ENCODE measurements around the gene NLRC3.

Gene NLRC3

DNA sequence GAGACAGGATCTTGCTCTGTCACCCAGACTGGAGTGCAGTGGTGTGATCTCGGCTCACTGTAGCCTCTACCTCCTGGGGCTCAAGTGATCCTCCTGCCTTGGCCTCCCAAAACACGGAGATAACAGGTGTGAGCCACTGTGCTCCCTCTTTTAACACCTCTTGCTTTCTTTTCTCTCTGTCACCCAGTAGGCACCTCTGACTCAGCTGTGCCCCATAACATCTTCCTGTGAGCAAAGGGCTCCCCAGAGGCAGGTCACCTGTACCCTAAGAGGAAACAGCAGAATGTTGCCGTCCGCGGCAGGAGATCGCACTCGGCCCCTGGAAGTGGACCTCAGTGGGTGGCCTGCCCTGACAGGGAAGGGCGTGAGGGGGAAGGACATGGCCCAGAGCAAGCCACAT, 918 bp upstream of the NLRC3 start:
- DNase-seq = no peak

DNA sequence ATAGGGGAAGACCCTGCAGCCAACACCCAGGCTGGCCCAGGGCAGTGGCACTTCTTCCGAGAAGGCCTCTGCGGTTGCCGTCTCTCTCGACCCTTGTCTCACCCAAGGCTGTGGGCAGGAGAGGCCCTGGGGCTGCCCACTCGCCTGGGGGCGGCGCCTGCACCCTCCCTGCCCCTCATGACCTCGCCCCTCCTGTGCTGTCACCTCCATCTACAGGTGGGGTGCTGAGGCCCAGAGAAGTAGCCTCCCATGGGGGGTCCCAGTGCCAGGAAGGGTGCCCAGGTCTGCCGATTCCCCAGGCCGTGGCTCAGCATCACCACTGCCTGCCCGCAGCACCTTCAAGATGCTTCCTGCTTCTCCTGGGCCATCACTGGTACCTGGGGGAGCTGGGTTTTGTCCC, 992 bp downstream of the NLRC3 start:
- no peak for DNase-seq

DNA sequence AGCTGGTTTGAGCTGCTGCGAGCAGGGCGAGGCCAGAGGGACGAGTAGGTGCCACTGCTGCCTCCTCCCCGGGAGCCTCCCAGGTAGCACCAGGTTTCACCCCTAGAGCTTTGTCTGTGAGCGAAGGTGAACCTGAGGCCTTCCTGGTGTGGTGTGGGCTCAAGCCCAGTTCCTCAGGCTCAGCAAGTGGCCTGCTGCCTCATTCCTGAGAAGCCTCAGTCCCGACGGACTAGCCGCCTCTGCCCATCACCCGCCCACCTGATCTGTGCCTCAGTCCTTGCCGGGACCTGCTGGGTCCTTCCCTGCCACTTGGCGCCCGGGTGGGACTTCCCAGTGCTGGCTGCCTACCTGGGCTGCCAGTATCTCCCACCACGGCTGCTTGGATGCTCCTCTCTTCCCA, 1.7 kb downstream of the NLRC3 start:
- DNase-seq = no peak

DNA sequence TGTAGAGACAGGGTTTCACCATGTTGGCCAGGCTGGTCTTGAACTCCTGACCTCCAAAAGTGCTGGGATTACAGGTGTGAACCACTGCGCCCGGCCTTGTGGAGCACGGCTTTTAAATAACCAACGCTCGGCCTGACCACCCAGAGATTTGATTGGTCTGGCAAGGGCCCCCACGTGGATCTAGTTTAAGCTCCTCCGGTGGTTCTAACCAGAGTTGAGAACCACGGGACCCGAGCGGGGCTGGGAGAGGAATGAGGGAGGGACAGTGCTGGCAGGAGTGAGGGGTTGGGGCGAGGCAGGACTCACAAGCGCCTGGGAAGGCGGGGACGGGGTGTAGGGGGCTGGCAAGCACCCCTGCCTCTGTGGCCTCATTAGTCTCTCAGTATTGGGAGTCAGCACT, 3.0 kb downstream of the NLRC3 start:
- no peak for DNase-seq

DNA sequence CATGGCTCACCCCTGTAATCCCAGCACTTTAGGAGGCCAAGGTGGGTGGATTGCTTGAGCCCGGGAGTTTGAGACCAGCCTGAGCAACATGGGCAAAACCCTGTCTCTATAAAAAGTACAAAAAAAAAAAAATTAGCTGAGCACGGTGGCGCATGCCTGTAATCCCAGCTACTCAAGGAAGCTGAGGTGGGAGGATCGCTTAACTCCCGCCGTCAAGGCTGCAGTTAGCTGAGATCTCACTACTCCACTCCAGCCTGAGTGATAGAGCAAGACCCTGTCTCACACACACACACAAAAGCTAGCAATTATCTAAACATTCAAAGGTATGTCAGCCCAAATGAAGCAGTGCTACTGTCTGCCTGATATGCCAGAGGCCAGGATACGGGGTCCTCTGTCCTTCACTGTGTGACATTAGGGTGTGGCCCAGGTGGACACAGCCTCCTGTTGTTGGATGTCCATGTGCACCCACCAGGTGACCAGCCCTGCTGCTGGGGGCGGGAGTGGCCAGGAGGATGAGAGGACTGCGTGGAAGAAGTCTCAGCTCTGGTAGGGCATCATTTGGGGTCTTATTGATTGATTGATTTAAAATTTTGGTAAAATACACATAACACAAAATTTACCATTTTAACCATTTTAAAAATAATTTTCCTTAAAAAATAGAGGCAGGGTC, 3.9 kb downstream of the NLRC3 start:
- no peak for DNase-seq

DNA sequence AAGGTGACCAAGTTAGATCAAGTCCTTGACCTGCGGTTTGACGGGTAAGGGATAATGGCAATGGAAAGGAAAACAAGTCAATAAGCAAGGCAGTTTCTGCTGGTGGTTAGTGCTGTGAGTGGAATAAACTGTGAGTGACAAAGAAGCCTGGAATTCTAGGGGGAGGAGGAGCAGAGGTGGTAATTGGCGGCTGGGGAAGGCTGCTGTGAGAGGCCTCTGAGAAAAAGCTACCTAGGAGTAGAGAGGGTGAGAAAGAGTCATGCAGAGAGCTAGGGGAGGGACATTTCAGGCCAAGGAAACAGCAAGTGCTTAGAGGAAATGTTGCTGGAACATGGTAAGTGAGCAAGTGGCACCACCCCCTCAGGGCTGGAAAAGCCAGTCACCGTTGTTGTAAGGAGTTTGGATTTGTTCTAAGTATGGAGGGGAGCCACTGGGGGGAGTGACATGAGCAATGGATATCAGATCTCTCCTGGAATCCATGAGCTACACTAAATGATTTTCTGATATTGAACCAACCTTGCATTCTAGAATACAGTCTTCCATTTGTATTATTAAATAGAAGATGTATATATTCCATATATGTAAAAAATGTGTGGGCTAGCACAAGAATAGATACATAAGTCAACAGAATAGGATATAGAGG, 6.7 kb downstream of the NLRC3 start:
- DNase-seq = no peak

DNA sequence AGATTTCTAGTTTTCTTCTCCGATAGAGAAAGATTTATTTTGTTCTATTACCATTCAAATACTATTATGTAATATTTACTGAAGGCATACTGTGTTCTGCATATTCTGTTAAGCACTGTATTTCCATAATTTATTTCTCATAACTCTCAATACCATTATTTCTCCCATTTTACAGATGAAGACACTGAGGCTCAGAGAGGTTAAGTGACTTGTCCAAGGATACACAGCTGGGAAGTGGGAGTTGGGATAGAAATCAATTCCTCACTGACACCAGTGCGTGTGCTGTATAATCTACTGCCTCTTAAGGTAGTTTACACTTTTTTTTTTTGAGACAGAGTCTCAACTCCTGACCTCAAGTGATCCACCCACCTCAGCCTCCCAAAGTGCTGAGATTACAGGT, 7.4 kb downstream of the NLRC3 start:
- no peak for DNase-seq

DNA sequence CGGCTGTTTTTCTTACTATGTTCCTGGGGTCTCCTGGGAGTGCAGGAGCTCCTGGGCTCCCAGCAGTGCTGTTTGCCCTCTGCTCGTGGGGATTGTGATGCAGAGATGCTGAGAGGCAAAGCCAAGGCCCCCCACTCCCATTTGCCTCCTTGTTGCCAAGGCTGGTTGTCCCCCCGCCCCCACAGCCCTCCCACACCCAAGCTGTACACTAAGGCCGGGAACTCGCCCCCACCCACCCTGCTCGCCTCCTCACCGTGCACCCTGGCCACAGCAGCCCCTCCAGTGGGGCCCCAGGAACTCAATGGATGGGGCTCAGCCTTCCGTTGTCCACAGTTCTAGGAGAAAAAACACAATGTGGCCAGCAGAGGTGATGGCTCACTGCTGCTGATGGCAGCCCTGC, 10.2 kb downstream of the NLRC3 start:
- DNase-seq = no peak

DNA sequence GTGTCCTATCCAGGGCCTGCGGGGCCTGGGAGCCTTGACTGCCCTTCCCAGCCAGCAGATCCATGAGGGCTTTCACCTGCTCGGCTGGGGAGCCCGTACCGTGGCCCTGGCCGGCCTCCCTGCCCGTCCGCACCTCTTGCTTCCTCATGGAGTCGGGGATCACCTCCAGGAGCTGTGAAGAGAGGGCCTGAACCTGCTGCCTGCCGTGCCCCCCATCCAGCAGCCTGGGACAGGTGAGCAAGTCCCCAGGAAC, 12.4 kb downstream of the NLRC3 start:
- DNase-seq = no peak

DNA sequence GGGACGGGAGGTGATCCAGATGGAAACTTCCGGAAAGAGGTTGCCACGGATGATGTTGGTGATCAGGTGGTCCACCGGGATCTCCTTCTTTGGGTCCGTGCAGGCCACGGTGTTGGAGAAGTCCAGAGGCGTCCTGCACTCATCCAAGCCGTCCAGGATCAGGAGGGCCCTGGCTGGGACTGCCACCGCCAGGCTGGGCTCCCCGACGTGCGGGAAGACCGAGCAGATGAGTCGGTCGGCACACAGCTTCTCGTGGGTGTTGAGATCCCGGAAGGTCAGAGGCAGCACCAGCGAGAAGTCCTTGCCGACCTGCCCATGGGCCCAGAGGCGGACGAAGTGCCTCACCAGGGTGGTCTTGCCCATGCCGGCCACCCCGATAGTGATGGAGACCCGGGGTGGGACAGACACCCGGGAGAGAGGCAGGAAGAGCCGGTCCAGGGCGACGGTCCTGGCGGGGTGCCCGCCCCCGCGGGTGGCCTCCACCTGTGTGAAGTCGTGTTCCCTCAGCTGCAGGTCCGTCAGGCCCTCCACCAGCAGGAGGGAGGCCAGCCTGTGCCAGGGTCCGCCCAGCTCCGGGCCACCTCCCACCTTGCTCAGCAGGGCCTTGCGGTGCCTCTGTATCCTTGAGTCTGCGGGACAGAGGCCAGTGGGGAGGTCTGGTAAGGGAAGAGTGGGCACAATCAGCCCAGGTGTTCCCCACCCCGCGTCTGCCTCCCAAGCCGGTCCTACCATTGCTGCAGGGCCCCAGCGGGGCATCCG, 12.9 kb downstream of the NLRC3 start:
- DNase-seq = no peak

DNA sequence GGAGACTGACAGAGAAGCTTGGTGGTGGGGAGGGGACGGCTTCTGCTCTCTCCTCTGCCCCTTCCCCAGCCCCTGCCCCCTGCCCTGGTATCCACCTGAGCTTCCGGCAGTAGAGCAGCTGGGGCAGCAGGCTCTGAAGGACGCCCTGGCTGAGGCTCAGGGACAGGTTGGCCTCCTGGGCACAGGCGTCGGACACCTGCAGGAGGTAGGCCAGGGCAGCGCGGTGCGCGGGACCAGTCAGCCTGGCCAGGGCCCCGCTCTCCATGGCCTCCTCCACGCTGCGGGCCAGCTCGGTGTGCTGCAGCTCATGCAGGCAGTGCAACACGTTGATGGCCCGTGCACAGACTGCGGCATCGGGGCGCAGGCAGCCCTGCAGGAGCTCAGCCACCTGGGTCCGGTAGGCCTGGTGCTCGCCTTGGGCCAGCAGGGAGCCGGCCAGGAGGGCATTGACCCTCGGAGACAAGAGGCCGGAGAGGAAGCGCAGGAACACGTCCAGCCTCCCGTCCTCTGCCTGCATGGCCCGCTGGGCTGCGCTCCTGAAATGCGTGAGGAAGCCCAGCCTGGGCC, 14.2 kb downstream of the NLRC3 start:
- DNase-seq = no peak

DNA sequence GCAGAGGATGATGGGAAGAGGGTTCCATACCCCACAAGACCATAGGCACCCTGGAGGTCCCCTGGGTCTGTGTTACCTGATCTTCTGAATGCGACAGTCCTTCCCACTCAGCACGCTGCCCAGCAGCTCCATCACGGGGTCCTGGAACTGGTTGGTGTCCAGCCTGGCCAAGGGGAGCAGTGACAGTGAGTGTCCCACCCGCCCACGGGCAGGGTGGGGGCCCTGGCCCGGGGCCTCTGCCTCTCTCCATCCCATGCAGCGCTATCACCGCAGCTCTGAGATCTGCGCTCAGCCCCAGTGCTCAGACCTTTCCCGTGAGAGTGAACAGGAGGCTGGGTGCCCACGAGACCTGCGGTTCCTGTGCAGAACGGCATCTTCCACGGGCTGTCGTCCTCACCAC, 15.6 kb downstream of the NLRC3 start:
- DNase-seq = no peak

DNA sequence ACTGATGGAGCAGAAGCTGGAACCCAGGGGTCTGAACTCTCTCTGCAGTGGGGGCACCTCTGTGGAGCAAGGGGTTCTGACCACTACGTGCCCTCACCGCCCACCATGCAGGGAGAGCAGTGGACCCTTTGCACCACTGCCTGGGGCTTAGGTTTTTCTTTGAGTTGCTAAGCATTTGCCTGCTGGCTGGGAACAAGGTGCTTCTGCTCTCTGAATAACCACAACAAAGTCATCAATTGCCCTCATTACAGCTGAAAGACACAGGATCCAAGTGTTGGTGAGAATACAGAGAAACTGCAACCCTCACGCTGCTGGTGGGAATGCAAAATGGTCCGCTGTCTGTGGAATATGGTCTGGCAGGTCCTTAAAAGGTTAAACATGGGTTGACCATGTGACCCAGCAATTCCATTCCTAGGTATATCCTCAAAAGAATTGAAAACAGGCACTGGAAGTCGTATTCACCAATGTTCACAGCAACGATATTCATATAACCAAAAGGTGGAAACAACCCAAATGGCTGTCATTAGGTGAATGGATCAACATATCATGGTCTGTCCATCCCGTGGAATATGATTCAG, 22.8 kb downstream of the NLRC3 start:
- no peak for DNase-seq

DNA sequence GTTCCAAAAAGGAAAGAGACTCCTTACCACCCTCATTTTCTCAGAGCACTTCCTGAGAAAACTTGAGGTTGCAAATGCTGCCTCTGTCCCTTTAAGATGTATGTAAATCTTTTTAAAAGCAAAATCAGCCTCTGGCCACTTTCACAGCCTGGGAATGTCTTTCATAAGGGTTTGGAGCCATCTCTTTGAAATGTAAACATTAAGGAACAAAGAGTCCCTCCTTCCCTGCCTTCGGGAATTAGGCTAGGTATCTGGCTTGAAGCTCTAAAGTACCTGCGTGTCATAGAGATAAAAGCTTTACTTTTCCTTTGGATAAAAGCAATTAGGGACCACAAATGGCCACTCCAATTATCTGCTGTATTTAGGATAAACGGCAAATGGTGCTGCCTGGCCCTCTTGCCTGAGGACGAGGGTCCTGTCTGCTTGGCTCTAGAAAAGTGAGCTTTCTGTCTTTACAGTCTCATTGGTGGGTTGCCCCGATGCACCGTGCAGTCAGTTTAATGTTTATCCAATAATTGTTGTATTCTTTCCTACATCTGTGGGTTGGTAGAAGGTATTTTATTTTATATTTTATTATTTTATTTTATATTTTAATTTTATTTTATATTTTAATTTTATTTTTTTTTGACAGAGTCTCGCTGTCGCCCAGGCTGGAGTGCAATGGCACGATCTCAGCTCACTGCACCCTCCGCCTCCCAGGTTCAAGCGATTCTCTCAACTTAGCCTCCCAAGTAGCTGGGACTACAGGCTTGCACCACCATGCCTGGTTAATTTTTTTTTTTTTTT, 23.9 kb downstream of the NLRC3 start:
- no peak for DNase-seq

DNA sequence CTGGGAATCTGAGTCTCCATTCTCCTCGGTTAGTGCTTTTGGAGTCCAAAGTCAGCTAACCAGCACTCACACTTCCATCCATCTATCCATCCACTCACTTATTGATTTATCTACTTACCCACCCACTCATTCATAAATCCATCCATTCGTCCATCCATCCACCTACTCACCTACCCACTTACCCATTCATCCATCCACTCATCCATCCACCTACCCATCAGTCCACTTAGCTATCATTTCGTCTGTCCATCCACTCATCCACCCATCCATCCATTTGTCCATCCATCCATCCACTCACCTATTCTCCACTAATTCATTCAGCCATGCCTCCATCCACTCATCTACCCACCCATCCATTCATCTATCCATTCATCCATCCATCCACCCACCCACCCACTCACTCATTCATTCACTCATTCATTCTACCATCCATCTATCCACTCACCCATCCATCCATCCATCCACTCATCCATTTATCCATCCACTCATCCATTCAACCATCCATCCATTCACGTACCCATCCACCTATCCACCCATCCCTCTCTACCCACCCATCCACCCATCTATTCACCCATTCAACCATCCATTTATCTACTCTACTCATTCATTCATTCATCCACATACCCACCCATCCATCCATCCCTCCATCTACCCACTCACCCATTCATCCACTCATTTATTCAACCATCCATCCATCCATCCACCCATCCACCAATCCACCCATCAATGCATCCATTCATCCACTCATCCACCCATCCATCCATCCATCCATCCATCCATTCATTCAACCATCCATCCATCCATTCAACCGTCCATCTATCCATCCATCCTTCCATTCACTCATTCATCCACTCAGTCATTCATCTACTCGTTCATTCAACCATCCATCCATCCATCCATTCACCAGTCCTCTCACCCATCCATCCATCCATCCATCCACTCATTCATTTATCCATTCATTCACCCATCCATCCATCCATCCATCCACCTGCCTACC, 26.1 kb downstream of the NLRC3 start:
- DNase-seq = no peak

DNA sequence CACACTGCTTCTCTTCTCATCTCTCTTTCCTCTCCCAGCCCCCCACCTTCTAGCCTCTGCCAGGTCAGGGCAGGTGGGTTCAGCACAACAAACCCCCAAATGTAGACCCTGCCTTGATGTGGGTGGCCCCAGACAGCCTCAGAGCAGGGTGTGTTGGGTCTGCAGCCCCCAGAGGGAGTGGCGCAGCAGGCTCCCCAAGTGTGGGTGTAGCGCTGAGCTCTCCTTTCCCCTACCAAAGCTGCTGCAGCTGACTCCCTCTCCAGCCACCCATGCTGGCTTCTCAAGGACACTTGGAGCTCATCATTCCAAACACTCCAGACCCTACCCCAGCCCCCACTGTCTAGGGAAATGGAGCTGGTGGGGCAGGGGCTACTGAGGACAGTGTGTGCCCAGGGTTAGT, 27.3 kb downstream of the NLRC3 start:
- DNase-seq = no peak

DNA sequence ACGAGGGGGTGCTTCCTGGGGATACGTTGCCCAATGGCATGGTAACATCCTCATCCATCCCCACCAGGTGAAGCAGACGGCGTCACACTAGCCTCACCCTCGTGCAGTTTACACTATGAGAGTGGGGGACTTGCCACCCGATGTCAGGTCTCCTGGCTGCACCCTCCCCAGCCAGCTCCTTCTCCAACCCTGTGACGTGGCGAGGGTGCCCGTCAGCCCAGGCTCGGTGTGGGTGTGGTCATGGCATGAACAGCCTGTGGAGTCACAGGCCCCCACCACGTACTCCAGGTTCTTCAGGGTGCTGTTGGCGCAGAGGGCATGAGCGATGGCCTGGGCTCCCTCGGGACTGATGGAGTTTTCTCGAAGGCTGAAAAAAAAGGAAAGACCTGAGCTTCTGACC, 28.3 kb downstream of the NLRC3 start:
- no peak for DNase-seq

DNA sequence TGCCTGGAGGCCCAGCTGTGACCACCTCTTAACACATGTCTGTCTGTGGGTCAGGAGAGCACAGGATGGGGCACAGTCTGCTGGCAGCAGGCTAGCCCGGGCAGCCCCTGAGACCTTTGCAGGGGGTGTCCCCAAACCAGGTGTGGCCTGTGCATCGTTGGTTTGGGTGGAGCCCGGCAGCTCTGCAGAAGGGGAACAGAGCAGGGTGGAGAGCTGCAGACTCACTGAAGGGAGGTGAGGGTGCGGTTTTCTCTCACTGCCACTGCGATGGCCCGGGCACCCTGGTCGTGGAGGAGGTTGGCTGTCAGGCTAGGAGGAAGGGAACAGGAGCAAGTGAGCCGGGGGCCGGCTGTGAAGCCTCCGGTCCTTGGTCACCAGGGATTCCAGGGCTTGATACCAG, 28.8 kb downstream of the NLRC3 start:
- DNase-seq = no peak

DNA sequence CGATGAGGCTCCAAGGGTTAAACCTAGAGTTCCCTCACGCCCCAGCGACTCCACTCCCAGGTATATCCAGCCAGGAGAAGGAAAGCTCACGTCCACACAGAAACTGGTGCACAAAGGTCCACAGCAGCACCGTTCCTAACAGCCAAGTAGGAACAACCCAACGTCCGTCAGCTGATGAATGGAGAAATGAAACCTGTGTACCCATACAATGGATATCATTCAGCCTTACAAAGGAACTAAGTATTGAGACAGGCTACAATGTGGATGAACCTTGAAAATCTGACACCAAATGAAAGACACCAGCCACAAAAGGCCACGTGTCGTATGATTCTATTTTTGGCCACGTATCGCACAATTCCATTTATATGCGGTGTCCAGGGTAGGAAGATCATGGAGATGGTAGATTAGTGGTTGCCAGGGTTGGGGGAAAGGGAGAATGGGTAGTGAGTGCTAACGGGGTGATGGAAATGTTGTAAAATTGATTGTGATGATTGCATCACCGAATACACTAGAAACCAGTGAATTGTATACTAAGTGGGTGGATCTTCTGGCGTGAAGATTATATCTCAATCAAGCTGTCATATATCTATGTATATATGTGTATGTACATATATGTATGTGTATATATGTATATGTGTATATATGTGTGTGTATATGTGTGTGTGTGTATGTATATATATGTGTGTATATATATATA, 30.1 kb downstream of the NLRC3 start:
- DNase-seq = no peak

DNA sequence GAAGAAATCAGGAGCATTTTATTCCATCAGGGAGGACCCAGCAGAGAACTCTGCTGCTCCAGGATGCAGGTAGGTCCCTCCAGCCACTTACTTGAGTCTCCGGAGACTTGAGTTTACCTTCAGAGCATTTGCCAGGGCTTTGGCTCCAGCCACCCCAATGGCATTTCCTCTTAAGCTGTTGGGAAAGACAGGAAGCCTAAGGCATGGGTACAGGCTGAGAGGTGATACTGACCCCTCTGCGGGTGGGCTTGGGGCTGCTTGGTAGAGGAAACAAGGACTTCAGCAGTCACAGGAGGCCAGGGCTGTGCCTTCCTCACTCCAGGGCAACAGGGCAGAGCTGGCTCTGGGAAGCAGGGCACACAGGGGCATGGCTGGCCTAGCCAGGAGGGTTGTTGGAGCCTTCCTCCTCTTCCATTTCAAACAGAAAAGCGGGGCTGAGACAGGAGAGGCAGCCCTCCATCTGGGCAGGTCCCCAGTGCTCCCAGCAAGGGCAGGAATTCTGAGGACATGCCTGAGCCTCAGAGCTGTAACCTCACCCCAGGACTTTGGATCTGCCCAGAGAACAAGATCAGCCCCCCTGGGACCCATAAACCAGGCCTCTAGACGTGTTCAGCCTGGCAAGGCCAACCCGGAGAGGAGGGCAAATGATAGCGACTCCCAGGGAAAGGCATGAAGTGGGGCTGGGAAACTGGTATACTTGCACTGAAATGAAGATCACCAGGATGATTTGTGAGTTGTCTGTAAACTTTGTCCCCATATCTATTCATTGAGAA, 34.4 kb downstream of the NLRC3 start:
- DNase-seq = no peak

Measured in amniotic stem cell (primary cell).